IgD-negative memory B cell (primary cell): ENCODE data around the gene NR3C1. TPM values are rescaled to one million over a fixed set of nuclear protein-coding genes. Genes with fewer than 3 reads are reported as not detected.

Source experiments
- H3K27ac Mint-ChIP-seq, 3 donors: one replicate each; pipeline ENCODE4 v1.8.0; 2020 to 2022; ENCODE audit warnings: mild to moderate bottlenecking in 3 of 3, mixed read lengths in 3 of 3, moderate library complexity in 1 of 3
- H3K27me3 Mint-ChIP-seq: one replicate; pipeline ENCODE4 v1.8.0; 2021; ENCODE audit warnings: mixed read lengths
- H3K36me3 Mint-ChIP-seq: one replicate; pipeline ENCODE4 v1.8.0; 2020; ENCODE audit warnings: mild to moderate bottlenecking, mixed read lengths
- H3K4me1 Mint-ChIP-seq, 3 donors: one replicate each; pipeline ENCODE4 v1.8.0; 2020 to 2022; ENCODE audit warnings: mixed read lengths in 3 of 3, mild to moderate bottlenecking in 1 of 3
- H3K4me3 Mint-ChIP-seq, 4 donors: one replicate each; pipeline ENCODE4 v1.8.0; 2020 to 2022; ENCODE audit warnings: mild to moderate bottlenecking in 4 of 4, mixed read lengths in 4 of 4, moderate library complexity in 3 of 4
- H3K9me3 Mint-ChIP-seq, 3 donors: one replicate each; pipeline ENCODE4 v1.8.0; 2020 to 2021; ENCODE audit warnings: mixed read lengths in 3 of 3, mild to moderate bottlenecking in 1 of 3
- polyA plus RNA-seq: library from polyadenylated mRNA; unstranded; fragments of 300-500 nt; fragmentation: Illumina TruSeq; gene quantifications from one replicate; pipeline ENCODE4 v1.2.3, GENCODE V29; 2021

The NR3C1 gene
- polyA plus RNA-seq, 1 donor from 2014 or later, result 78.4 TPM

DNA sequence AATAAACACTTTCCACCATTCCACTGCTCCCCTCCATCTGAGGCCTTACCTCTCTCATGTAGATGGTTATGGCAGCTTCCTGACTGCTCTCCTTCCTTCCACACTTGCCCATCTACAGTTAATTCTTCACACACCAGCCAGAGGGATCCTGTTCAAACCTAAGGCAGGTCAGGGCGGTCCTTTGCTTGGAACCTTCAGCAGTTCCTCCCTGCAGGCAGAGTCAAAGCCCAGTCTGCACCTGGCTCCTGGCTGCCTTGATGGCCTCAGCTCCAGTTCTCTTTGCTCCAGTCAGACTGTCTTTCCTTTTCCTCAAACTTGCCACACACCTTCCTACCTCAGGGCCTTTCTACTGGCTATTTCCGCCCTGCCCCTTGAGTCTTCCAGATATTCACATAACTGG lies 30.2 kb upstream of the NR3C1 start:
- H3K27me3 Mint-ChIP-seq, result peaks cover 1% of the 10 kb centered on the region
- H3K9me3 Mint-ChIP-seq, result no peaks in the 10 kb centered on the region
- H3K4me3 Mint-ChIP-seq, result peak overlapping the region; percentile 76 to 96 (median 92)
- peaks cover 25 to 52% (median 29%) of the 10 kb centered on the region in 3 donors for H3K4me1 Mint-ChIP-seq
- H3K36me3 Mint-ChIP-seq, result peaks cover 3% of the 10 kb centered on the region
- peak overlapping the region; percentile 83 to 98 (median 95) for H3K27ac Mint-ChIP-seq

DNA sequence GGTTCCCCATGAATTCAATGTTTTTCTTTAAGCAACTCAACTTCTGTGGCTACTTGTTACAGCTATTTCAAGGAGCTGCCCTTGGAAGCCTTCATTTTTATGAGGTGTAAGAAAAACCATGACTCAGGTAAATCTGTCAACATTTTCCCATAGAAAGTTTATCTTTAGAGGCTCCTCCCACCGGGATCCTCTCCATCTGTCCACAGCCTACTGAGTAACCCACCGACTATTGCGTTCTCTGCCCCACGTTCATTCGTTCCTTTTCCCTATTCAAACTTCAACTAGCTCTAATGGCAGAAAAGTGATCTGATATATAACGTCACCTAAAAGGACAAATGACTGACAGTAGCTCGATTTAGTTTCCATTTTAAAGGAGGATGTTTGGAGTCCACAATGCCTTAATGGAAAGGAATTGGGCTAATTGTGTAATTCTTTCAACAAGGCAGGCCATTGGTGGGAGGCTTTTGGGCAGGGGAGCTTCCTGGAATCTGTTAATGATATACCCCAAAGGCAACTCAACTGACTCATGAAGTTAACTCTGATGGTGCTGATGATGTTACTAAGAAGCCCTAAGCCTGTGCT lies 29.3 kb upstream of the NR3C1 start:
- peaks cover 25 to 55% (median 29%) of the 10 kb centered on the region in 3 donors for H3K4me1 Mint-ChIP-seq
- H3K27me3 Mint-ChIP-seq, result peaks cover 1% of the 10 kb centered on the region
- H3K4me3 Mint-ChIP-seq, result peak overlapping the region; percentile 42 to 54 (median 45)
- H3K27ac Mint-ChIP-seq, result peak overlapping the region in 1 of 3 donors; percentile 67
- peaks cover 2% of the 10 kb centered on the region for H3K36me3 Mint-ChIP-seq
- no peaks in the 10 kb centered on the region for H3K9me3 Mint-ChIP-seq

DNA sequence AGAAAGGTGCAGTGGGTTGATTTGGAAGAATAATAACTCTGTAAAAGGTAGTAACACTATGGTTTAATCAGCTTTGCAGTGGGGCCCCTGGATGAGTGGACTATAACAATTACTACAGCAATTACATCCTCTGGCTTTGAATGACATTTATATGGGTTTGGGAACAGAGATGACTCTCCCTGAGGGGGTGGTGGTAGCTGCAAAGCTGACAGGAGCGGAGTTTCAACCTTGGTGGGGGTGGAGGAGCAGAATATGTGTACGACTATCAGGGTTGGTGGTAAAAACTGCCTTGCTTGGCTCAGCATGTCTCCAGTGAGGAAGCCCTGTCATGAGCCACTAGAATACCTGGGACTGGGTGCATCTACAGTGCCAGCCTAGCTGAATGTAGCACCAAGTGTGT lies 28.3 kb upstream of the NR3C1 start:
- Mint-ChIP-seq H3K27me3 (peaks cover 1% of the 10 kb centered on the region), H3K4me3 (peak overlapping the region; percentile 31 to 79 (median 51)), H3K4me1 (peaks cover 23 to 54% (median 25%) of the 10 kb centered on the region in 3 donors), H3K36me3 (peaks cover 2% of the 10 kb centered on the region), H3K9me3 (no peaks in the 10 kb centered on the region), H3K27ac (no peak overlapping the region)

DNA sequence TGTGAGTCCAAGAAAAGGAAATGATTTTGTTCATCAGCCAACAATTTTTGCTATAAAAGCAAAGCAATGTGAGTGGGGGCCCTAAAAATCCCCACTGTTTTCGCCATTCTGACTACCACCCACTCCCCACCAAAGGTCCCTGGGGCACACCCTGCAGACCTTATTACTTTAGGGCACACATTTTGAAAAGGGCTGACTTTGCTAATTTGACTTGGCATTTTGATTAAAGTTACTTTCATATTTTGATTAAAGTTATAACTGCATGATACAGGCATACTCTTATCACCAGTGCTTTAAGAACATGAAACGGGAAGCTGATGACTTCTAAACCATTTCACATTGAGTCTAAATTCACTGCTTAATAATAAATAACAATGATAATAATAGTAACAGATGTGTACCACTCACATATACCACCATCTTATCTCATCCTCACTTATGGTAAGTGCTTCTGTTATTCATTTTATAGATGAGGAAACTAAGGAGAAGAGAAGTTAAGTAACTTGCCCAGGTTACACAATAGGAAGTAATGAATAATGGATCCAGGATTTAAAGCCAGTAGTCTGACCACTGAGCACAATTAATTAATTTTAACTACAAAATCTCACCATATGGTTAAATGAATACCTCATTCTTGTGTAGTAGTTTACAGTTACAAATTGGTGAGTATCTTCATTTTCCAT lies 25.4 kb upstream of the NR3C1 start:
- Mint-ChIP-seq H3K9me3 (peaks cover 0 to 3% (median 0%) of the 10 kb centered on the region in 3 donors), H3K27me3 (no peaks in the 10 kb centered on the region), H3K4me1 (peaks cover 4 to 37% (median 8%) of the 10 kb centered on the region in 3 donors), H3K27ac (no peak overlapping the region), H3K36me3 (peaks cover 2% of the 10 kb centered on the region), H3K4me3 (no peak overlapping the region)

DNA sequence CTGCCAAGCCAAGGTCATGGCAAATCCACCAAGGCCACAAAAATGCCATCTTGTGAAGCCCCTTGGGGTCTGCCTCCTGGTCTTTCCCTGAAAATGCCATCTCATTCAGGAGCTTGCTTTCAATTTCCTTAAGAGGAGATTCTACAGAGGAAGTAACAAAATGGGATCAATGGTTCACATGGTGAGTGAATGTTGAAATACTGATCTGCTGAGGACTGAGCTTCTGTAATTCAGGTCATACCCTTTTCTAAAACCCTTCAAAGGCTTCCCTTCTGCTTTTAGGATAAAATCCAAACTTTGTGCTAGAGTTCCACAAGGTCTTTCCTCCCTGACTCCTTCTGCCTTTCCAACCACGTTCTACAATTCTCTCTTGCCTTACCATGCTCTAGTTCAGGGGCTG lies 24.7 kb upstream of the NR3C1 start:
- peaks cover 0 to 33% (median 3%) of the 10 kb centered on the region in 3 donors for H3K4me1 Mint-ChIP-seq
- peaks cover 2% of the 10 kb centered on the region for H3K36me3 Mint-ChIP-seq
- H3K27ac Mint-ChIP-seq, result no peak overlapping the region
- H3K4me3 Mint-ChIP-seq, result no peak overlapping the region
- H3K9me3 Mint-ChIP-seq, result peaks cover 0 to 3% (median 0%) of the 10 kb centered on the region in 3 donors
- H3K27me3 Mint-ChIP-seq, result no peaks in the 10 kb centered on the region

DNA sequence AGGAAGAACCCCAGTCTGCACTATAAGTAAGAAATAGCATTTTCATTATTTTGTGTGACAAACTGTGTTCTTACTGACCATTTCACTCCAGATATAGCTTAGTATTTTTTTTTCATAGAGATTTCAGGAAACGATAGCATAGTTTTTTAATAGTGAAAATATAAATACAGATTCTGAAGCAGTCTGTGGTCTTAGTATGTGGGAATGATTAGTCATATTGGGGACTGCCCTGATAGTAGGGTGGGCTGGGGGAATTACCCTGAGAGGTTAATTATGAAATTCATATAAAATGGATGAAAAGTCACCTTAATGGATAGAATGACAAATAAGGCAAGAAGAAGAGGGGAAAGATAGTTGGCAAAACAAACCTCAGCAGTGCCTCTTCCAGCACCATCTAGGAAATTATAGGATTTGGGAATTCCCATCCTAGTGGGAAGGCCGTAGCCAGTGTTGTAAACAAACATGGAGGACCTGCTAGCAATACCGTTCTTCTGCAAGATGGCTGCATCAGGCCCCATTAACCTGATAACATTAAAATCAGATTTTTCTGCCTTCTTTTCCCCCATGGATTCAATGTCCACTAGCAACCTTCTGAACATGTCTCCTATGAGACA lies 23.7 kb upstream of the NR3C1 start:
- peaks cover 0 to 3% (median 0%) of the 10 kb centered on the region in 3 donors for H3K9me3 Mint-ChIP-seq
- H3K27me3 Mint-ChIP-seq, result no peaks in the 10 kb centered on the region
- H3K4me3 Mint-ChIP-seq, result no peak overlapping the region
- peaks cover 0 to 26% (median 3%) of the 10 kb centered on the region in 3 donors for H3K4me1 Mint-ChIP-seq
- no peak overlapping the region for H3K27ac Mint-ChIP-seq
- H3K36me3 Mint-ChIP-seq, result peaks cover 5% of the 10 kb centered on the region

DNA sequence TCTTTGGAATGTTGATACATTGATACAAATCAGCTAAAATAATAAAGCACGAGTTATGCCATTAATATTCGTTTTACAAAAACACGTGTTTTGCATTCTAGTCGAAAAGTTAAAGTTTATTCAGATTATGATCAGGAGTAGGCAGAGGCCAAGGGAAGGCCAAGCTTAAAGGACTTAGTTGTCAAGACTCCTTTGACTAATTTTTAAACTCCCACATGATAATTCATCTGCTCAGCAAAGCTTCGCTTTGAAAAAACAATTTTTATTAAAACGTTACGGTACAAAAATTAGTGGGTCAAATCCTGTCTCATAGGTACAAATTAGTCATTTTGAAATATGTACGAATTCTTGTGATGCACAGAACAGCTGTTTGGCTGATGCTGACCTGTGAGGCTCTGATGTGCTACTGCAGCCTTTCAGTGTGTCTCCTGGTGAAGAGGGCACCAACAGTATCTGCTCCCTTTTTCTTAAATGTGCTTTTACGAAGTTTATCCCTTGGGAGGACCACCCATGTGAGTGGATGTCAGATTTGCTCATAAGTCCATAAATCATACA lies 23.0 kb upstream of the NR3C1 start:
- Mint-ChIP-seq H3K4me3 (no peak overlapping the region), H3K9me3 (peaks cover 0 to 3% (median 0%) of the 10 kb centered on the region in 3 donors), H3K4me1 (peaks cover 0 to 19% (median 3%) of the 10 kb centered on the region in 3 donors), H3K36me3 (peaks cover 5% of the 10 kb centered on the region), H3K27me3 (no peaks in the 10 kb centered on the region), H3K27ac (no peak overlapping the region)

DNA sequence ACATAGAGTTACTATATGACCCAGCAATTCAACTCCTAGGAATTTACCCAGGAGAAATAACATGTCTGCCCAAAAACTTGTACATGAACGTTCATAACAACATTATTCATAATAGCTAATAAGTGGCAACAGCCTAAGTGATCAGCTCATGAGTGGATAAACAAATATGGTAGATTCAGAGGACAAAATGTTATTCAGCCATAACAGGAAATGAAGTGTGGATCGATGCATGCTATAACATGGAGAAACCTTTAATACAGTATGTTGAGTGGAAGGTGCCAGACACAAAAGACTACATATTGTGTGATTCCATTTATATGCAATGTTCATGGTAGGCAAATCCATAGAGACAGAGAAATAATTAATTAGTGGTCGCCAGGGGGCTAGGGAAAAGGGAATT lies 22.3 kb upstream of the NR3C1 start:
- no peak overlapping the region for H3K4me3 Mint-ChIP-seq
- peaks cover 0 to 15% (median 3%) of the 10 kb centered on the region in 3 donors for H3K4me1 Mint-ChIP-seq
- H3K36me3 Mint-ChIP-seq, result peaks cover 5% of the 10 kb centered on the region
- no peak overlapping the region for H3K27ac Mint-ChIP-seq
- peaks cover 0 to 3% (median 0%) of the 10 kb centered on the region in 3 donors for H3K9me3 Mint-ChIP-seq
- H3K27me3 Mint-ChIP-seq, result no peaks in the 10 kb centered on the region

DNA sequence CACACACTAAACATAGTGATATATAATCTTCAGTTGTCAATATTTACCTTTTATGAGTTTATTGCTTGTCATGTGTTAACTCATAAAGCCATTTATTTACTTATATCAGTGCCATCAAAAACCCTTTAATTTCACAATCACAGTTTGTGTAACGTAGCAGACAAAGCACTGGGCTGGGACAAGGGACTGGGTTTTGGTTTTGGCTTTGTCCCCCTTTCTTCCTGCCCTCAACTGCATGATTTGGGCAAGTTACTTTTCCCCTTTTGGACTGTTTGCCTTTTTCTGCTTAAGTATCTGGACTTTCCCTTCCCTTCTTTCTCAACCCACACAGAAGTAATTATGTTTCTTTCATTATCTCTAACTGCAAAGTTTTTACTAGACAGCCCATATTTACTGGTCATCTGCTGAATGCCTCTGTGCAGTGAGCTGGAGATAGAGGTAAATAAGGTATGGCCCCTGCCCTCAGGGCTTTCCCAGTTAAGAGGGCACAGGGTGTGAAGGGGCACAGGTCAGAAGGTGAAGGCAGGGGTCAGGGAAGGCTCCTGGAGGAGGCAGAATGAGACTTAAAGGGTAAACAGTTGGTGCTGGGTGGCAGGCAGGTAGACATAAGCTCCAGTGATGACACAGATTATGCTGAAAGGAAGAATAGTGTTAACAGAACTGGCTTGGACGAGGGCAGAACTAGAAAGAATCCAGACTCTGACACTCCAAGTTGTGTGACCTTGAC lies 14.8 kb upstream of the NR3C1 start:
- Mint-ChIP-seq H3K27ac (peak overlapping the region in 2 of 3 donors; percentile 63 to 68), H3K4me3 (peak overlapping the region in 1 of 4 donors; percentile 37)

DNA sequence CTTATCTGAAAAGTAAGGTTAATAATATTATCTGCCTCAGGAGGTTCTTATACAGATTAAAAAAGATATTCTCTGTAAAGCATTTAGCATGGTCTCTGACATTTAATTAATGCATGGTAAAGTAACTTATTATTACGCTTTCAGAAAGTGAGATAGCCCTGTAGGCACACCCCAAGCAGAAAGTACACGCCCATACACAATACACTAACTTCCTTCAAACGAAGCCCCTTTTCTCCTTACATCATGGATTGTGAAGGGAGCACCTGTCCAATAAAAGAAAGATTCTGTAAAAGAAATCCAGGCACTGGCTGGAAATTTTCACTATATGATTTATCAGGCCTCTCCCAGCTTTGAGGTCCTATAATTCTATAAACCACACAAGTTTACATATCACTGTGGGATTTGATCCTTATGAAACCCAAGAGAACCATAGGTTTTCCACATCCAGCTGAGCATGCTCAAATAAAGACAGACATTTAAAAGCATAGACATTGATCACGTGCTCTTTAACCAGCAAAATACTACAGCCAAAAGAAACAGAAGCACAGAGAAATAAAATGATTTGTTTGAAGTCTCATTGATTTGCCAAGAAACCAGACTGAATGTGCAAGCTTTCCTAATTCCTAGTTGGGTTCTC lies 14.1 kb upstream of the NR3C1 start:
- H3K9me3 Mint-ChIP-seq, result no peaks in the 10 kb centered on the region
- H3K4me1 Mint-ChIP-seq, result peaks cover 22 to 26% (median 25%) of the 10 kb centered on the region in 3 donors
- H3K27ac Mint-ChIP-seq, result peak overlapping the region in 1 of 3 donors; percentile 15
- H3K4me3 Mint-ChIP-seq, result peak overlapping the region in 1 of 4 donors; percentile 63
- no peaks in the 10 kb centered on the region for H3K36me3 Mint-ChIP-seq
- H3K27me3 Mint-ChIP-seq, result peaks cover 1% of the 10 kb centered on the region

More for the DNA sequence above, 14.8 kb upstream of the NR3C1 start:
- Mint-ChIP-seq H3K36me3 (peaks cover 3% of the 10 kb centered on the region), H3K4me1 (peaks cover 20 to 25% (median 21%) of the 10 kb centered on the region in 3 donors), H3K27me3 (peaks cover 1% of the 10 kb centered on the region), H3K9me3 (no peaks in the 10 kb centered on the region)

DNA sequence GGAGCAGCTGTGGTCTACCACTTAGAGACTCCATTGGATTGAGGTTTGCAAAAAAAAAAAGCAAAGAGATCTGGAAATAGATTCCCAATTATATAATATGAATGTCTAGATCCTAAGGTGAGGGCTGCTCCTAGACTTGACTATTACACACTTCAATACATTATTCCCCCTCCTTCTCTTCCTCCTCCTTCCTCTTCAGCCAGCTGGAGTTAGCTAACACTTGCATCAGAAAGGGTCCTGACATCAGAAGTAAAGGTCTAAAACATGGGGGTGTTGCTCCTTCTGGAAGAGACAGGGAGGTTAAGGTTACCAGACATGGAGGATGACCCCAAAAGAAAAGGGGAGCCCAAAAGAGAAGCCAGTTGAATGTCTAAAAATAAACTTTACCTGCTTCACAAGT lies 12.9 kb upstream of the NR3C1 start:
- H3K9me3 Mint-ChIP-seq, result no peaks in the 10 kb centered on the region
- H3K27me3 Mint-ChIP-seq, result peaks cover 1% of the 10 kb centered on the region
- no peaks in the 10 kb centered on the region for H3K36me3 Mint-ChIP-seq
- no peak overlapping the region for H3K27ac Mint-ChIP-seq
- no peak overlapping the region for H3K4me3 Mint-ChIP-seq
- H3K4me1 Mint-ChIP-seq, result peaks cover 25 to 26% (median 25%) of the 10 kb centered on the region in 3 donors

DNA sequence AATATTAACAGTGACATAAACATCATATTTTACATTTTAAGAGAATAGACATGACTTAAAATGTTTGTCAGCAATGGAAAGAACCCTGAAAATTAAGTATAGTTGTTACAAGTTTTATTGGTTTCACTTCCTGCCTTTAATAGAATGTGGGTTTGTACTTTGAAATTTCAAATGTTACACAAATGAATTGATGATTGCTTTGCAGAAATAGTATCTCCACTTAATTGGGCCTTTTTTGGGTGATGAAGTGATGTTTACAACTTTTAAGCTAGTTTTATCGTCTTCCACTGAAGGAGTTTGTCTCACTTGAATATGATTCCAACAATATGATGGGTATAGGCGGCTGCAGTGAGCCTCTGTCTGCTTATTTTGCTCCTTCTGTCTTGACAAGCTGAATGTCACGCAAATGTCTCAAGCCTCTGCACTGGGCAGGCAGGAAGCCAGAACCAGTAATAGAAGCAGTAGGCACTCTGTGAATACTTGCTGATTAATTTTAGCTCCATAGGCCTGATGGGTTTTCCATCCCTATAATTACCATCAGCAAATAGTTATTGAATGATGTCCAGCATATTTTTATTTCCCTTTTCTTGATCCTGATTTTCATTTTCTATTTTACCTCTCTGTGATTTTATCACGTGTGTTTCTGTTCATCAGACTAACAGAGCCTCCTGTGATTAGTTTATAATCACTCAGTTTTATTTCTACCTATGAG lies 10.6 kb upstream of the NR3C1 start:
- H3K9me3 Mint-ChIP-seq, result no peaks in the 10 kb centered on the region
- H3K27me3 Mint-ChIP-seq, result peaks cover 1% of the 10 kb centered on the region
- peak overlapping the region in 2 of 4 donors; percentile 10 to 87 for H3K4me3 Mint-ChIP-seq
- H3K27ac Mint-ChIP-seq, result peak overlapping the region in 2 of 3 donors; percentile 58 to 88
- H3K36me3 Mint-ChIP-seq, result no peaks in the 10 kb centered on the region
- peaks cover 25% of the 10 kb centered on the region in 3 donors for H3K4me1 Mint-ChIP-seq

DNA sequence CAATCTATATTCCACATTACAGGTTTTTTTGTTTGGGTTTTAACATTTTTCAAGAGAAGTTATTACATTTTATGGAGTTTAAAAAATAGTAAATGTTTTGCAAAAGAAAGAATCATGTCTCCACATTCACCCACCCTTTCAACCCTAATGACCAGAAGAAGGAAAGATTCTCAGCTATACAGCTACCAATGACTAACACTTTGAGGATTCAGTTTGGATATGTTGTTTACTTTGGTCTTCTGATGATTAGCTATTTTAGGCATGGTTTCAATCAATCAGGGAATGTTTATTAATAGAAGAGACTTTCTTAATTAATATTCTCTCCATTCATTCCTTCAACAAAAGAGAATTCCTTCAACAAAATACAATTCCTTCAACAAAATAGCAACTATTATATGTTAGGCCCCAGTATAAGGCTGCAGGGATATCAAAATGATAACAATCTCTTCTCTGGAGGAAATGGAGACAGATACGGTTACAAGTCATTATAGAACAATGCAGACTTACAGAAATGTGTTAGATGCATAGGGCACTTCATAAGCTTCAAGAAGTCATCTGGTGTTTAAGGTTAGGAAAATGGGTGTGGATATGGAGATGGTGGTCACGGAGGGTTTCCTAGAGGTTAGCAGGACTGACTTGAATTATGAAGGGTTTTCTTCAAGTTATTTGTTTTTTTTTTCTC lies 9.3 kb upstream of the NR3C1 start:
- H3K36me3 Mint-ChIP-seq, result no peaks in the 10 kb centered on the region
- peaks cover 17 to 20% (median 19%) of the 10 kb centered on the region in 3 donors for H3K4me1 Mint-ChIP-seq
- H3K9me3 Mint-ChIP-seq, result no peaks in the 10 kb centered on the region
- no peak overlapping the region for H3K27ac Mint-ChIP-seq
- H3K4me3 Mint-ChIP-seq, result no peak overlapping the region
- peaks cover 1% of the 10 kb centered on the region for H3K27me3 Mint-ChIP-seq
